ENCODE measurements around the gene TMEM101. TPM values are rescaled to one million over a fixed set of nuclear protein-coding genes. Genes with fewer than 3 reads are reported as not detected.
"Not testable (repeated sequence)": the region's sequence is repeated elsewhere in the genome, so short reads cannot be mapped to it uniquely, and the experiment has no call there.

The TMEM101 gene
- total RNA-seq, 2 donors from 2014 or later = 48.0 to 51.6 TPM

DNA sequence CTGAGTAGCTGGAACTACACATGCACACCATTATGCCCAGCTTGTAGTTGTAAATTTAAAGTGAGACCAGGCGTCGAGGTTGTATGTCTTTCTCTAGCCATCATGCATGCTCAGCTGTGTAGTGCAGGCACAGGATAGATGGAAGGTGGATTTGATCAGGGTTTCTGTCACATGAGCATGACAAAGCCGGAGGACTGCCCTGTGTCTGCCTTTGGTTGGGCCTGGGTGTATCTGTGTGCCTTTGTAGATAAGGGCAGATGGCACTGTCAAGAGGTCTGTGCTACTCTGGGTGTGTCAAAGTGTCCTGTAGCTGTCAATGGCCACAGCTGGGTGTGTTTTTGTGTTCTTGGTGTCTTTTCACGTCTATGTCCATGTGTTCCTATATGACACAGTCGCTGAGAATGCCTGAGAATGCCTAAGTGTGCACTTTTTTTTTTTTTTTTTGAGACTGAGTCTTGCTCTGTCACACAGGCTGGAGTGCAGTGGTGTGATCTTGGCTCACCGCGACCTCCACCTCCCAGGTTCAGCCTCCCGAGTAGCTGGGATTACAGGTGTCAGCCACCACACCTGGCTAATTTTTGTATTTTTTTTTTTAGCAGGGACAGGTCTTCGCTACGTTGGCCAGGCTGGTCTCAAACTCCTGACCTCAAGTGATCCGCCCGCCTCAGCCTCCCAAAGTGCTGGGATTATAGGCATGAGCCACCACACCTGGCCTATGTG is 14.5 kb downstream of the TMEM101 start:
- 90% methylated on average over 12 of the region's 12 CpGs for WGBS
- H3K27me3 ChIP-seq (replicated peaks; ENCODE audit: insufficient read depth) = peaks cover 2% of the 10 kb centered on the region
- intact Hi-C loops (cut with DNase I) = loop anchor here (5.0 kb wide), 1 partner anchor 58 kb away; the partner anchor contains the start of gene PPY
- H3K9me3 ChIP-seq = no peaks in the 10 kb centered on the region
- H3K4me3 ChIP-seq = no peak overlapping the region
- no peaks in the 10 kb centered on the region for H3K36me3 ChIP-seq
- no peak for DNase-seq (ENCODE audit: low spot score)
- H3K4me1 ChIP-seq (replicated peaks) = no peaks in the 10 kb centered on the region
- TF ChIP-seq POLR2AphosphoS5 (IDR thresholded peaks at IDR 0.05) = no peak
- TF ChIP-seq, protein P1, sequence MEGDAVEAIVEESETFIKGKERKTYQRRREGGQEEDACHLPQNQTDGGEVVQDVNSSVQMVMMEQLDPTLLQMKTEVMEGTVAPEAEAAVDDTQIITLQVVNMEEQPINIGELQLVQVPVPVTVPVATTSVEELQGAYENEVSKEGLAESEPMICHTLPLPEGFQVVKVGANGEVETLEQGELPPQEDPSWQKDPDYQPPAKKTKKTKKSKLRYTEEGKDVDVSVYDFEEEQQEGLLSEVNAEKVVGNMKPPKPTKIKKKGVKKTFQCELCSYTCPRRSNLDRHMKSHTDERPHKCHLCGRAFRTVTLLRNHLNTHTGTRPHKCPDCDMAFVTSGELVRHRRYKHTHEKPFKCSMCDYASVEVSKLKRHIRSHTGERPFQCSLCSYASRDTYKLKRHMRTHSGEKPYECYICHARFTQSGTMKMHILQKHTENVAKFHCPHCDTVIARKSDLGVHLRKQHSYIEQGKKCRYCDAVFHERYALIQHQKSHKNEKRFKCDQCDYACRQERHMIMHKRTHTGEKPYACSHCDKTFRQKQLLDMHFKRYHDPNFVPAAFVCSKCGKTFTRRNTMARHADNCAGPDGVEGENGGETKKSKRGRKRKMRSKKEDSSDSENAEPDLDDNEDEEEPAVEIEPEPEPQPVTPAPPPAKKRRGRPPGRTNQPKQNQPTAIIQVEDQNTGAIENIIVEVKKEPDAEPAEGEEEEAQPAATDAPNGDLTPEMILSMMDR (IDR thresholded peaks at IDR 0.05) = no peak
- H3K27ac ChIP-seq = no peak overlapping the region

DNA sequence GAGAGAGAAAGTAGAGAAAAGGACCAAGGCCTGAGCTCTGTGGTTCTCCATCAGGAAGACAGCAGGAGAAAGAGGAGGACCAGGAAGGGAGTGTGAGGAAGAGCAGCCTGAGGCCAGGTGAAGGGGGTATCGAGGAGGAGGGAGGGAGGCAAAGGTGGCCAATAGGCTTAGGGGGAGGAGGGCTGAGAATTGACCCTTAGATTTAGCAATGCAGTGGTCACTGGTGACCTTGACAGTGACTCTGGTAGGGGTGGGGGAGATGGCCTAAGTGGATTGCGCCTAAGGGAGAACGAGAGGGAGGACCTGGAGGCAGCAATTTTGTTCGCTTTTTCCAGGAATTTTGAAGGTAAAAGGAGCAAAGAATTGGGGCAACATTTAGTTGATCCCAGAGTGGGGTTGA is 15.7 kb downstream of the TMEM101 start:
- WGBS = 78% methylated on average over 4 of the region's 4 CpGs
- Histone ChIP-seq H3K4me3 (no peak overlapping the region), H3K9me3 (no peaks in the 10 kb centered on the region), H3K4me1 (replicated peaks) (no peaks in the 10 kb centered on the region), H3K27me3 (replicated peaks; ENCODE audit: insufficient read depth) (no peaks in the 10 kb centered on the region), H3K36me3 (no peaks in the 10 kb centered on the region), H3K27ac (no peak overlapping the region)
- no peak for DNase-seq (ENCODE audit: low spot score)
- TF ChIP-seq POLR2A (IDR thresholded peaks at IDR 0.05) (no peak), POLR2AphosphoS5 (IDR thresholded peaks at IDR 0.05) (no peak)
- TF ChIP-seq, protein P1 (IDR thresholded peaks at IDR 0.05) = no peak
- intact Hi-C loops (cut with DNase I) = no loop called here

GRCh38 chr17:43998552-43998951 is 16.2 kb downstream of the TMEM101 start:
- Histone ChIP-seq H3K4me1 (replicated peaks) (no peaks in the 10 kb centered on the region), H3K27me3 (replicated peaks; ENCODE audit: insufficient read depth) (no peaks in the 10 kb centered on the region), H3K27ac (no peak overlapping the region), H3K36me3 (no peaks in the 10 kb centered on the region), H3K9me3 (no peaks in the 10 kb centered on the region), H3K4me3 (no peak overlapping the region)
- intact Hi-C loops (cut with DNase I) = no loop called here
- TF ChIP-seq POLR2A (IDR thresholded peaks at IDR 0.05) (no peak), POLR2AphosphoS5 (IDR thresholded peaks at IDR 0.05) (no peak)
- TF ChIP-seq, protein P1 (IDR thresholded peaks at IDR 0.05) = no peak
- 78% methylated on average over 3 of the region's 3 CpGs for WGBS
- DNase-seq (ENCODE audit: low spot score) = no peak

GRCh38 chr17:43997180-43997579 is 17.6 kb downstream of the TMEM101 start:
- H3K27ac ChIP-seq; DNase-seq (ENCODE audit: low spot score): not testable (repeated sequence)

DNA sequence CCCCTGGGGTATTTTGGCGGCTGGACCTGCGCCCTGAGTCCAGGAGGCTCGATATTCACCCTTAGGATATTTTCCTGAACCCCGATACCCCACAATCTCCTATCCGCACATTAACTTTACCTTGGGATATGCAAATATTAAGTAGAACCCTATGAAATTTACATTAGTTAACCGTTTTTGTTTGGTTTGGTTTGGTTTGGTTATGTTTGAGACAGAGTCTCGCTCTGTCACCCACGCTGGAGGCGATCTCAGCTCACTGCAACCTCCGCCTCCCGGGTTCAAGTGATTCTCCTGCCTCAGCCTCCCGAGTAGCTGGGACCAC is 19.7 kb downstream of the TMEM101 start:
- H3K27me3 ChIP-seq (replicated peaks; ENCODE audit: insufficient read depth) = no peaks in the 10 kb centered on the region
- H3K4me3 ChIP-seq = no peak overlapping the region
- WGBS = 14% methylated on average over 12 of the region's 12 CpGs
- H3K36me3 ChIP-seq = no peaks in the 10 kb centered on the region
- TF ChIP-seq POLR2AphosphoS5 (IDR thresholded peaks at IDR 0.05) (no peak), POLR2A (IDR thresholded peaks at IDR 0.05) (no peak)
- TF ChIP-seq, protein P1 (IDR thresholded peaks at IDR 0.05) = no peak
- no peak for DNase-seq (ENCODE audit: low spot score)
- intact Hi-C loops (cut with DNase I) = no loop called here
- no peaks in the 10 kb centered on the region for H3K4me1 ChIP-seq (replicated peaks)
- H3K27ac ChIP-seq = no peak overlapping the region
- H3K9me3 ChIP-seq = no peaks in the 10 kb centered on the region

More at GRCh38 chr17:43997180-43997579, 17.6 kb downstream of the TMEM101 start:
- H3K4me3 ChIP-seq; H3K4me1 ChIP-seq (replicated peaks); H3K9me3 ChIP-seq; intact Hi-C loops (cut with DNase I); H3K27me3 ChIP-seq (replicated peaks; ENCODE audit: insufficient read depth); H3K36me3 ChIP-seq: not testable (repeated sequence)
- WGBS = 91% methylated on average over 5 of the region's 5 CpGs

All from prostate gland (tissue), 2 donors.